Measurements from ENCODE around the gene EFCAB8. TPM values are rescaled to one million over a fixed set of nuclear protein-coding genes. Genes with fewer than 3 reads are reported as not detected.

EFCAB8 gene
- total and polyA plus RNA-seq, 2 donors from 2014 or later: 0.13 TPM; not detected in 1

DNA sequence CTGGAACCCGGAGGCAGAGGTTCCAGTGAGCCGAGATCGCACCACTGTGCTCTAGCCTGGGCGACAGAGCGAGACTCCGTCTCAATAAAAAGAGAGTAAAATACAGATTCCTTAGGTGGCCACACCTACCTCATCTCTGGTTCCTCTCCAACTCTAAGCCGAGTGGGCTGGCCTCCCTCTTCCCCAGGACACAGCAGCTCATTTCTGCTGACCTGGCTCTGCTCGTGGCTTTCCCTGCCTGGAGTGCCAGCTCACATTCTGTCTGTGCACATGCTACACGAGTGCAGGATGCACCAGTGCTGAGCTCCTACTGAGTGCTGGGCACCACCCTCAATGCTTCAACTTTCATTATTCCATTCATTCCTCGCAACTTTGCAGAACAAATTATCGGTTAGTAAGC is 28.8 kb downstream of the EFCAB8 start:
- Histone ChIP-seq H3K36me3 (ENCODE audit: control insufficient read depth in 2 of 3, insufficient read depth in 3 of 3, low read length in 3 of 3) (no peaks in the 10 kb centered on the region), H3K27me3 (ENCODE audit: control insufficient read depth, insufficient read depth, low read length) (no peaks in the 10 kb centered on the region), H3K4me3 (ENCODE audit: low read length in 3 of 3) (no peak overlapping the region), H3K4me1 (ENCODE audit: control insufficient read depth in 2 of 3, insufficient read depth in 2 of 3, low read depth in 1 of 3, low read length in 3 of 3) (no peaks in the 10 kb centered on the region), H3K27ac (ENCODE audit: low read depth in 2 of 2, low read length in 2 of 2) (no peak overlapping the region), H3K9me3 (ENCODE audit: control insufficient read depth in 2 of 3, insufficient read depth in 1 of 3, low read length in 3 of 3) (no peaks in the 10 kb centered on the region), H3K9ac (ENCODE audit: low read length in 3 of 3) (no peak overlapping the region)
- FAIRE-seq: no peak
- TF ChIP-seq, protein P1, sequence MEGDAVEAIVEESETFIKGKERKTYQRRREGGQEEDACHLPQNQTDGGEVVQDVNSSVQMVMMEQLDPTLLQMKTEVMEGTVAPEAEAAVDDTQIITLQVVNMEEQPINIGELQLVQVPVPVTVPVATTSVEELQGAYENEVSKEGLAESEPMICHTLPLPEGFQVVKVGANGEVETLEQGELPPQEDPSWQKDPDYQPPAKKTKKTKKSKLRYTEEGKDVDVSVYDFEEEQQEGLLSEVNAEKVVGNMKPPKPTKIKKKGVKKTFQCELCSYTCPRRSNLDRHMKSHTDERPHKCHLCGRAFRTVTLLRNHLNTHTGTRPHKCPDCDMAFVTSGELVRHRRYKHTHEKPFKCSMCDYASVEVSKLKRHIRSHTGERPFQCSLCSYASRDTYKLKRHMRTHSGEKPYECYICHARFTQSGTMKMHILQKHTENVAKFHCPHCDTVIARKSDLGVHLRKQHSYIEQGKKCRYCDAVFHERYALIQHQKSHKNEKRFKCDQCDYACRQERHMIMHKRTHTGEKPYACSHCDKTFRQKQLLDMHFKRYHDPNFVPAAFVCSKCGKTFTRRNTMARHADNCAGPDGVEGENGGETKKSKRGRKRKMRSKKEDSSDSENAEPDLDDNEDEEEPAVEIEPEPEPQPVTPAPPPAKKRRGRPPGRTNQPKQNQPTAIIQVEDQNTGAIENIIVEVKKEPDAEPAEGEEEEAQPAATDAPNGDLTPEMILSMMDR (IDR thresholded peaks at IDR 0.05; ENCODE audit: borderline replicate concordance, extremely low read depth, insufficient read depth): no peak
- DNase-seq: no peak
- intact Hi-C loops (cut with DNase I): no loop called here

DNA sequence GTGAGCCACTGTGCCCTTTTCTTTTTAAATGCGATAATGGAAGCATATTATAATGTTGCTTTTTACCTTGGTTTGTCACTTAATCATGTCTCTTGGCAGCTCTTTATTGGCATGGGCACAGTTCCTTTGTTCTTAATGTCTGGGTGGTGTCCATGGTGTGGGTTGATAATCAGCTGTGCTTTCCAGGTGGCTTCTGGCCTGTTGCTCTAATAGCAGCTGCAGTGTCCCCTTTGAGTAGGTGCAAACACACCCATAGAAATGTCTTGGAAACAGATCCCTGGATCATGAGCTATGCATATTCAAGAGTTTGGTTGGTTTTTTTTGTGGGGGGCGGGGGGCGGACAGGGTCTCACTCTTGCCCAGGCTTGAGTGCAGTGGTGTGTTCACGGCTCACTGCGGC is 29.9 kb downstream of the EFCAB8 start:
- DNase-seq: no peak
- Histone ChIP-seq H3K9me3 (ENCODE audit: control insufficient read depth in 2 of 3, insufficient read depth in 1 of 3, low read length in 3 of 3) (no peaks in the 10 kb centered on the region), H3K4me3 (ENCODE audit: low read length in 3 of 3) (no peak overlapping the region), H3K27ac (ENCODE audit: low read depth in 2 of 2, low read length in 2 of 2) (no peak overlapping the region), H3K36me3 (ENCODE audit: control insufficient read depth in 2 of 3, insufficient read depth in 3 of 3, low read length in 3 of 3) (no peaks in the 10 kb centered on the region), H3K9ac (ENCODE audit: low read length in 3 of 3) (no peak overlapping the region), H3K27me3 (ENCODE audit: control insufficient read depth, insufficient read depth, low read length) (no peaks in the 10 kb centered on the region), H3K4me1 (ENCODE audit: control insufficient read depth in 2 of 3, insufficient read depth in 2 of 3, low read depth in 1 of 3, low read length in 3 of 3) (no peaks in the 10 kb centered on the region)
- TF ChIP-seq, protein P1 (IDR thresholded peaks at IDR 0.05; ENCODE audit: borderline replicate concordance, extremely low read depth, insufficient read depth): no peak
- FAIRE-seq: no peak
- intact Hi-C loops (cut with DNase I): no loop called here

DNA sequence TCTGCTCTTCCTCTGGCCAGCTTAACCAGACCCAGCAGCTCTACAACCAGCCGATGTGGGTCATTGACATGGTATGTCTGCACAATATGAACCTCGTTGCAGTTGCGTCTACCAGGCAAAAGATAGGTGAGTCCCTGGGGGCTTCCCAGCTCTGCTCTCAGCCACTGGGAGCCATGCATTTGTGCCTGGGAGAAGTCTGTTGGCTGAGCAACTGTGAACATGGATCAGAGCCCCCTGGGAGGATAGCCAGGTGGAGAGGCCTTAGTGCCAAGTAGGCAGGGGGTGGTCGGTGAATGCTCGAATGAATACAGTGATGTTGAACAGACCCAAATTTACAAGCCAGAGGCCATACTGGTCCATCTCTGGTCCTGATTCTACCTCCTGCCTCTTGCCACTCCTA is 30.6 kb downstream of the EFCAB8 start:
- FAIRE-seq: no peak
- intact Hi-C loops (cut with DNase I): no loop called here
- no peak overlapping the region for H3K4me3 ChIP-seq (ENCODE audit: low read length in 3 of 3)
- no peak for DNase-seq
- no peaks in the 10 kb centered on the region for H3K36me3 ChIP-seq (ENCODE audit: control insufficient read depth in 2 of 3, insufficient read depth in 3 of 3, low read length in 3 of 3)
- H3K9me3 ChIP-seq (ENCODE audit: control insufficient read depth in 2 of 3, insufficient read depth in 1 of 3, low read length in 3 of 3): no peaks in the 10 kb centered on the region
- H3K4me1 ChIP-seq (ENCODE audit: control insufficient read depth in 2 of 3, insufficient read depth in 2 of 3, low read depth in 1 of 3, low read length in 3 of 3): no peaks in the 10 kb centered on the region
- H3K27ac ChIP-seq (ENCODE audit: low read depth in 2 of 2, low read length in 2 of 2): no peak overlapping the region
- H3K9ac ChIP-seq (ENCODE audit: low read length in 3 of 3): no peak overlapping the region
- H3K27me3 ChIP-seq (ENCODE audit: control insufficient read depth, insufficient read depth, low read length): no peaks in the 10 kb centered on the region
- TF ChIP-seq, protein P1 (IDR thresholded peaks at IDR 0.05; ENCODE audit: borderline replicate concordance, extremely low read depth, insufficient read depth): no peak

DNA sequence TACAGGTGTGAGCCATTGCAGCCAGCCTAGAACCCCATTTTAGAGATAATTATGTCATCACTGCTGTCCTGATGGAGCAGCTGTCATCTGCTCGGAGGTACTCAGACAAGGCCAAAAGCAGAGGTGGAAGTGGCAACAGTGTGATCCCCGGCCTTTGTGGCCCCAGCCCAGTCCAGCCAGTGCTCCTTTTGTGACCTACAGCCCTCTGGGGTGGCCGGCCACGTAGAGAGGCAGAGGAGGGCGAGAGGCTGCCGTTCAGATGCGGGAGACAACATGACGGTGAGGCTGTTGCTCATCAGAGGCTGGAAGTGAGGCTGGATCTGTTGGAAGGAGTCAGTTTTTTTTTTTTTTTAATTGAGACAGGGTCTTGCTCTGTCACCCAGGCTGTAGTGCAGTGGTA is 32.8 kb downstream of the EFCAB8 start:
- no peak overlapping the region for H3K27ac ChIP-seq (ENCODE audit: low read depth in 2 of 2, low read length in 2 of 2)
- intact Hi-C loops (cut with DNase I): no loop called here
- no peaks in the 10 kb centered on the region for H3K27me3 ChIP-seq (ENCODE audit: control insufficient read depth, insufficient read depth, low read length)
- no peaks in the 10 kb centered on the region for H3K4me1 ChIP-seq (ENCODE audit: control insufficient read depth in 2 of 3, insufficient read depth in 2 of 3, low read depth in 1 of 3, low read length in 3 of 3)
- FAIRE-seq: no peak
- no peaks in the 10 kb centered on the region for H3K9me3 ChIP-seq (ENCODE audit: control insufficient read depth in 2 of 3, insufficient read depth in 1 of 3, low read length in 3 of 3)
- DNase-seq: peak in 1 of 5 donors; percentile 25
- TF ChIP-seq, protein P1 (IDR thresholded peaks at IDR 0.05; ENCODE audit: borderline replicate concordance, extremely low read depth, insufficient read depth): no peak
- no peaks in the 10 kb centered on the region for H3K36me3 ChIP-seq (ENCODE audit: control insufficient read depth in 2 of 3, insufficient read depth in 3 of 3, low read length in 3 of 3)
- no peak overlapping the region for H3K4me3 ChIP-seq (ENCODE audit: low read length in 3 of 3)
- no peak overlapping the region for H3K9ac ChIP-seq (ENCODE audit: low read length in 3 of 3)

Measured in kidney (tissue), 14 donors.